HG02763 (cell line): ENCODE data around the gene RNASE8.

Source experiments
- ATAC-seq: cut with Tn5 transposase; IDR thresholded peaks from one replicate; pipeline ENCODE4 v1.9.1; 2021; ENCODE audit warnings: mild to moderate bottlenecking, moderate library complexity; ENCODE audit not compliant: unreplicated experiment

The RNASE8 gene

GRCh38 chr14:21103411-21103709 lies 45.7 kb downstream of the RNASE8 start:
- ATAC-seq = no peak

GRCh38 chr14:21103710-21104447 lies 46.3 kb downstream of the RNASE8 start:
- ATAC-seq = peak; percentile 90

GRCh38 chr14:21104448-21105060 lies 46.9 kb downstream of the RNASE8 start:
- ATAC-seq = peak; percentile 42

GRCh38 chr14:21105095-21105494 lies 47.5 kb downstream of the RNASE8 start:
- ATAC-seq = no peak

- ATAC-seq = no peak
These were observed 48.5 kb downstream of the RNASE8 start for GRCh38 chr14:21106176-21106497.

- ATAC-seq = no peak
These were observed 49.1 kb downstream of the RNASE8 start for GRCh38 chr14:21106498-21107282.

GRCh38 chr14:21107283-21107800 lies 49.7 kb downstream of the RNASE8 start:
- ATAC-seq = no peak
